SK-N-SH (cell line): ENCODE measurements around the gene NAV2.

Source experiments
- CHD2 ChIP-seq: fragments of 150-350 bp; IDR thresholded peaks from 2 replicates; pipeline ENCODE4 v1.6.1; 2018; ENCODE audit warnings: low read length; ENCODE audit not compliant: partially characterized antibody
- CTCF ChIP-seq: fragments of 200-600 bp; sonication (generic); IDR thresholded peaks from 2 replicates; pipeline ENCODE4 v1.6.1; 2017; ENCODE audit warnings: antibody characterized with exemption, mild to moderate bottlenecking, moderate library complexity
- EP300 ChIP-seq, 2 experiments: IDR thresholded peaks; 2 replicates each; pipeline versions ENCODE4 v1.4.0 to v1.6.1; 2012; ENCODE audit warnings: borderline replicate concordance in 1 of 2, low read depth in 1 of 2, low read length in 1 of 2
- EZH2phosphoT487 ChIP-seq: fragments of 200-600 bp; sonication (generic); IDR thresholded peaks from 2 replicates; pipeline ENCODE4 v1.6.1; 2017; ENCODE audit warnings: low read depth, mixed run types, mild to moderate bottlenecking, antibody characterized with exemption, moderate library complexity, borderline replicate concordance
- FOXM1 ChIP-seq: IDR thresholded peaks from 2 replicates; pipeline ENCODE4 v1.4.0; 2012; ENCODE audit warnings: low read depth, mild to moderate bottlenecking
- GABPA ChIP-seq: IDR thresholded peaks from 2 replicates; pipeline ENCODE4 v1.4.0; 2012; ENCODE audit warnings: low read depth, mild to moderate bottlenecking
- GATA2 ChIP-seq: sonication (generic); formaldehyde crosslinking; IDR thresholded peaks from 2 replicates; pipeline ENCODE4 v1.5.0; 2020; ENCODE audit warnings: mild to moderate bottlenecking, missing genetic modification reagents
- MAX ChIP-seq: IDR thresholded peaks from 2 replicates; pipeline ENCODE4 v1.4.0; 2012; ENCODE audit warnings: low read depth
- PBX3 ChIP-seq: IDR thresholded peaks from 2 replicates; pipeline ENCODE4; 2012
- POLR2AphosphoS5 ChIP-seq: IDR thresholded peaks from 2 replicates; pipeline ENCODE4 v1.6.1; 2012; ENCODE audit warnings: low read depth, low read length
- RAD21 ChIP-seq: IDR thresholded peaks from 2 replicates; pipeline ENCODE4 v1.6.1; 2012; ENCODE audit warnings: mild to moderate bottlenecking, low read length
- RFX5 ChIP-seq: IDR thresholded peaks from 2 replicates; pipeline ENCODE4 v1.6.1; 2012; ENCODE audit warnings: mild to moderate bottlenecking, improper control_type of control experiment, low read length
- SIN3A ChIP-seq: IDR thresholded peaks from 2 replicates; pipeline ENCODE4 v1.6.1; 2012; ENCODE audit warnings: low read depth, mild to moderate bottlenecking, low read length, moderate library complexity, borderline replicate concordance
- ZBTB33 ChIP-seq: IDR thresholded peaks from 2 replicates; pipeline ENCODE4 v1.4.0; 2012; ENCODE audit warnings: low read depth, borderline replicate concordance

GRCh38 chr11:19958204-19958603, 245.6 kb downstream of the NAV2 start:
- TF ChIP-seq CTCF, result no peak
- TF ChIP-seq EZH2phosphoT487, result no peak
- no peak for TF ChIP-seq RFX5
- TF ChIP-seq FOXM1, result no peak
- no peak for TF ChIP-seq PBX3
- no peak for TF ChIP-seq SIN3A
- no peak for TF ChIP-seq GABPA
- no peak for TF ChIP-seq MAX
- no peak for TF ChIP-seq RAD21
- TF ChIP-seq EP300 (IDR thresholded peaks at IDR 0.05; ENCODE audit: borderline replicate concordance in 1 of 2, low read depth in 1 of 2, low read length in 1 of 2), result no peak
- TF ChIP-seq CHD2, result no peak
- TF ChIP-seq GATA2 (CRISPR knock-in tag), result no peak
- TF ChIP-seq ZBTB33, result no peak
- TF ChIP-seq POLR2AphosphoS5, result no peak
